Stomach (tissue), 9 donors: ENCODE data around the gene TJP2. TPM values are rescaled to one million over a fixed set of nuclear protein-coding genes. Genes with fewer than 3 reads are reported as not detected.

Experiments used
- DNase-seq, 2 donors: peaks; one replicate each; pipeline versions ENCODE4 v3.0.0 to v3.0.0-alpha.2; 2013 to 2019
- H3K27ac ChIP-seq, 5 donors: fragments of 200-600 bp in 4 of 5; sonication (generic) in 4 of 5; one replicate each; pipeline ENCODE4 v1.5.1; 2013 to 2019; ENCODE audit warnings: mild to moderate bottlenecking in 1 of 5, moderate library complexity in 1 of 5
- H3K27me3 ChIP-seq, 3 donors: fragments of 200-600 bp; sonication (generic); one replicate each; pipeline ENCODE4 v1.5.1; 2017 to 2019; ENCODE audit warnings: mixed run types in 1 of 3
- H3K36me3 ChIP-seq, 4 donors: fragments of 200-600 bp; sonication (generic); 1 replicate in 3 of 4; 2 replicates in 1 of 4; pipeline ENCODE4 v1.5.1; 2016 to 2019
- H3K4me1 ChIP-seq, 4 donors: fragments of 200-600 bp; sonication (generic); one replicate each; pipeline ENCODE4 v1.5.1; 2016 to 2019
- H3K4me3 ChIP-seq, 4 donors: fragments of 200-600 bp; sonication (generic) in 3 of 4; one replicate each; pipeline ENCODE4 v1.5.1; 2016 to 2019; ENCODE audit warnings: mild to moderate bottlenecking in 1 of 4
- H3K9me3 ChIP-seq, 4 donors: fragments of 200-600 bp; sonication (generic); one replicate each; pipeline ENCODE4 v1.5.1; 2016 to 2019
- CTCF ChIP-seq, 7 experiments: fragments of 450-650 bp in 4 of 7; fragments of 200-600 bp in 3 of 7; sonication (generic) in 3 of 7; IDR thresholded peaks; one replicate each; pipeline ENCODE4 v1.5.1; 2016 to 2019; ENCODE audit warnings: antibody characterized with exemption in 7 of 7, control low read depth in 2 of 7, mild to moderate bottlenecking in 1 of 7
- EP300 ChIP-seq: sonication (generic); formaldehyde crosslinking; IDR thresholded peaks from one replicate; pipeline ENCODE4 v1.6.1; 2017; ENCODE audit warnings: antibody characterized with exemption
- POLR2A ChIP-seq, 4 donors: fragments of 450-650 bp; IDR thresholded peaks; one replicate each; pipeline ENCODE4 v1.6.1; 2016; ENCODE audit warnings: antibody characterized with exemption in 4 of 4, control low read depth in 2 of 4, mild to moderate bottlenecking in 1 of 4, moderate library complexity in 1 of 4
- POLR2AphosphoS5 ChIP-seq, 3 donors: sonication (generic); formaldehyde crosslinking; IDR thresholded peaks; one replicate each; pipeline ENCODE4 v1.6.1; 2016; ENCODE audit warnings: antibody characterized with exemption in 3 of 3
- WGBS, 5 donors: extraction: QIAGEN DNeasy Blood & Tissue Kit in 3 of 5; methylation state at CpG; one replicate each; pipeline versions ENCODE4 v1.1.5 to v1.1.7; 2013 to 2018; 5-methylcytosine and 5-hydroxymethylcytosine counted together
- intact Hi-C: fragments of 100-400 bp; cut with DNase I; formaldehyde crosslinking; loops from one replicate; pipeline ENCODE4 v1.15.1; 2023; ENCODE audit warnings: low total_unique reads
- polyA plus RNA-seq, 3 donors: library from polyadenylated mRNA; stranded (reverse); fragments of 200-250 nt; gene quantifications; one replicate each; pipeline ENCODE4 v1.2.3, GENCODE V29; 2013
- total RNA-seq, 5 donors: library from RNA; depleted of rRNA; stranded (reverse); fragments of >200 nt; gene quantifications; one replicate each; pipeline versions ENCODE4 v1.1.0 to v1.2.3, GENCODE V29; 2014 to 2016
- donor health status: healthy with polysubstance abuse.
- donor health status: Bipolar disorder and iron deficiency.
- donor health status: healthy.

Gene TJP2
- total and polyA plus RNA-seq, 8 donors, result 28.6 to 371 (median 150) TPM

- TF ChIP-seq EP300 (no peak), POLR2AphosphoS5 (IDR thresholded peaks at IDR 0.05) (no peak), CTCF (IDR thresholded peaks at IDR 0.05) (no peak), POLR2A (IDR thresholded peaks at IDR 0.05) (no peak)
- intact Hi-C loops, result no loop called here
- Histone ChIP-seq H3K27ac (no peak overlapping the region), H3K4me3 (no peak overlapping the region), H3K36me3 (no peaks in the 10 kb centered on the region), H3K4me1 (peaks cover 0 to 3% (median 2%) of the 10 kb centered on the region in 4 donors), H3K27me3 (peaks cover 0 to 12% (median 1%) of the 10 kb centered on the region in 3 donors), H3K9me3 (no peaks in the 10 kb centered on the region)
- 39 to 74% (median 58%) methylated on average over 6 of the region's 6 CpGs for WGBS, 5 donors
- DNase-seq, result peak in 1 of 2 donors; percentile 7
Measured at GRCh38 chr9:69319324-69320025, 145.4 kb downstream of the TJP2 start.

- H3K9me3 ChIP-seq, result no peaks in the 10 kb centered on the region
- no peak overlapping the region for H3K27ac ChIP-seq
- TF ChIP-seq CTCF (IDR thresholded peaks at IDR 0.05), result no peak
- TF ChIP-seq EP300, result no peak
- no peak for TF ChIP-seq POLR2AphosphoS5 (IDR thresholded peaks at IDR 0.05)
- no peak for TF ChIP-seq POLR2A (IDR thresholded peaks at IDR 0.05)
- peaks cover 0 to 25% (median 21%) of the 10 kb centered on the region in 4 donors for H3K4me1 ChIP-seq
- intact Hi-C loops, result no loop called here
- DNase-seq, result no peak
- no peak overlapping the region for H3K4me3 ChIP-seq
- WGBS, 5 donors, result 38 to 58% (median 48%) methylated on average over 1 of the region's 1 CpG
- H3K27me3 ChIP-seq, result peaks cover 0 to 31% (median 5%) of the 10 kb centered on the region in 3 donors
- no peaks in the 10 kb centered on the region for H3K36me3 ChIP-seq
Measured at GRCh38 chr9:69322256-69322655, 148.2 kb downstream of the TJP2 start.

GRCh38 chr9:69323861-69324260, 149.8 kb downstream of the TJP2 start:
- TF ChIP-seq EP300, result no peak
- no peak for TF ChIP-seq POLR2A (IDR thresholded peaks at IDR 0.05)
- no peak for TF ChIP-seq CTCF (IDR thresholded peaks at IDR 0.05)
- no peak for TF ChIP-seq POLR2AphosphoS5 (IDR thresholded peaks at IDR 0.05)
- Histone ChIP-seq H3K9me3 (no peaks in the 10 kb centered on the region), H3K27me3 (peaks cover 0 to 31% (median 5%) of the 10 kb centered on the region in 3 donors), H3K36me3 (no peaks in the 10 kb centered on the region), H3K4me3 (peak overlapping the region in 3 of 4 donors; percentile 55 to 65 (median 63)), H3K27ac (no peak overlapping the region), H3K4me1 (peaks cover 0 to 26% (median 21%) of the 10 kb centered on the region in 4 donors)
- WGBS, 5 donors, result 20 to 44% (median 28%) methylated on average over 2 of the region's 2 CpGs
- intact Hi-C loops, result no loop called here
- DNase-seq, result no peak

Other genes starting within 250 kb of the TJP2 start
- not detected for gene PRKACG, start 160.2 kb upstream of the TJP2 start, total RNA-seq
- not detected for gene PRKACG, start 160.2 kb upstream of the TJP2 start, polyA plus RNA-seq
- gene FXN, start 138.5 kb upstream of the TJP2 start, total RNA-seq, result 1 to 10 TPM in 4 of 5 donors, under 1 TPM in 1; 0.58 to 4.2 (median 3.2) TPM
- gene FXN, start 138.5 kb upstream of the TJP2 start, polyA plus RNA-seq, result 10 to 100 TPM in 2 of 3 donors, 1 to 10 TPM in 1; 9.0 to 15.3 (median 14.7) TPM
- 10 to 100 TPM in 3 of 5 donors, 1 to 10 TPM in 2; 2.0 to 40.2 (median 15.1) TPM for gene ENTREP1, start 150.9 kb downstream of the TJP2 start, total RNA-seq
- 10 to 100 TPM in 1 of 3 donors, 1 to 10 TPM in 2; 5.8 to 15.3 (median 6.8) TPM for gene ENTREP1, start 150.9 kb downstream of the TJP2 start, polyA plus RNA-seq